ENCODE results near the gene TMEM185B.
"Not testable (repeated sequence)": the region's sequence is repeated elsewhere in the genome, so short reads cannot be mapped to it uniquely, and the experiment has no call there.

The TMEM185B gene

GRCh38 chr2:120244656-120245519 is 21.7 kb upstream of the TMEM185B start:
- Mint-ChIP-seq H3K4me1 (peaks cover 16% of the 10 kb centered on the region), H3K9me3 (peaks cover 15% of the 10 kb centered on the region), H3K27me3 (peaks cover 42% of the 10 kb centered on the region), H3K27ac (peak overlapping the region; percentile 45), H3K4me3 (no peak overlapping the region), H3K36me3 (peaks cover 2% of the 10 kb centered on the region)
- CTCF ChIA-PET, result no interaction called here
- no peak for DNase-seq

GRCh38 chr2:120243875-120244553 is 20.8 kb upstream of the TMEM185B start:
- H3K27ac Mint-ChIP-seq, result peak overlapping the region; percentile 45
- H3K27me3 Mint-ChIP-seq, result peaks cover 33% of the 10 kb centered on the region
- H3K4me1 Mint-ChIP-seq, result peaks cover 14% of the 10 kb centered on the region
- H3K4me3 Mint-ChIP-seq, result no peak overlapping the region
- DNase-seq, result no peak
- CTCF ChIA-PET, result no interaction called here
- H3K36me3 Mint-ChIP-seq, result peaks cover 2% of the 10 kb centered on the region
- peaks cover 15% of the 10 kb centered on the region for H3K9me3 Mint-ChIP-seq

DNA sequence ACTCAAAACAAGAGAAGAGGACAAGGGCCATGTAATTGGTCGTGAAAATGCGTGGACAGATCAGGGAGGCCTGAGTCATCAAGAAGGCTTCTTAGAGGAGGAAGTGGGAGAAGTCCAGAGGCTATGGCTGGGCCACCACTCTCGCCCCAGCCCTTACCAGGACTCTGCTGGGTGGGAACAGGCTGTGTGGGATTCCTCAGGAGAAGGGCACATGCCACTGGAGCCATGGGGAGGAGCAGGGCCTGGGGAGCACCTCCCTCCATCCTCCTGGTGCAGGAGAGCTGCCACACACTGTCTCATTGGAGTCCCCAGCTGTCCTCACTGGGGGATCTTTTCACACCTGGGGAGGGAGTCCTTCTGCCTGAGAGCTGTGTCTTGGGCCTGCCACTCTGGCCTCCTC is 20.0 kb upstream of the TMEM185B start:
- Mint-ChIP-seq H3K9me3 (peaks cover 15% of the 10 kb centered on the region), H3K4me1 (peaks cover 11% of the 10 kb centered on the region), H3K4me3 (no peak overlapping the region), H3K27me3 (peaks cover 25% of the 10 kb centered on the region), H3K36me3 (peaks cover 2% of the 10 kb centered on the region), H3K27ac (peak overlapping the region; percentile 34)
- CTCF ChIA-PET, result interaction anchor here (0.7 kb wide), 1 partner anchor 56 kb away, joined by 3 read pairs; no protein-coding TSS in a partner anchor
- DNase-seq, result no peak

- DNase-seq, result no peak
- H3K27me3 Mint-ChIP-seq, result peaks cover 18% of the 10 kb centered on the region
- H3K36me3 Mint-ChIP-seq, result peaks cover 2% of the 10 kb centered on the region
- peaks cover 6% of the 10 kb centered on the region for H3K4me1 Mint-ChIP-seq
- CTCF ChIA-PET, result no interaction called here
- peaks cover 15% of the 10 kb centered on the region for H3K9me3 Mint-ChIP-seq
- H3K4me3 Mint-ChIP-seq, result no peak overlapping the region
- H3K27ac Mint-ChIP-seq, result no peak overlapping the region
Measured at GRCh38 chr2:120241684-120242083, 18.5 kb upstream of the TMEM185B start.

- H3K9me3 Mint-ChIP-seq, result peaks cover 15% of the 10 kb centered on the region
- H3K27ac Mint-ChIP-seq, result peak overlapping the region; percentile 24
- DNase-seq, result no peak
- H3K36me3 Mint-ChIP-seq, result peaks cover 2% of the 10 kb centered on the region
- H3K4me3 Mint-ChIP-seq, result no peak overlapping the region
- CTCF ChIA-PET, result interaction anchor here (1.1 to 1.9 kb wide), 2 partner anchors 8 to 73 kb away, joined by 3 to 5 read pairs; no protein-coding TSS in a partner anchor
- peaks cover 6% of the 10 kb centered on the region for H3K4me1 Mint-ChIP-seq
- H3K27me3 Mint-ChIP-seq, result peaks cover 11% of the 10 kb centered on the region
Measured at GRCh38 chr2:120240901-120241429, 17.8 kb upstream of the TMEM185B start.

GRCh38 chr2:120239488-120240287 is 16.5 kb upstream of the TMEM185B start:
- no peak for DNase-seq
- Mint-ChIP-seq H3K27ac (no peak overlapping the region), H3K27me3 (peaks cover 11% of the 10 kb centered on the region), H3K9me3 (peaks cover 19% of the 10 kb centered on the region), H3K4me1 (peaks cover 12% of the 10 kb centered on the region), H3K4me3 (no peak overlapping the region), H3K36me3 (peaks cover 2% of the 10 kb centered on the region)
- CTCF ChIA-PET, result interaction anchor here (1.1 to 1.9 kb wide), 3 partner anchors 7 to 74 kb away, joined by 3 to 5 read pairs (median 3); no protein-coding TSS in a partner anchor

GRCh38 chr2:120238728-120239487 is 15.7 kb upstream of the TMEM185B start:
- H3K9me3 Mint-ChIP-seq, result peaks cover 14% of the 10 kb centered on the region

GRCh38 chr2:120237491-120237902 is 14.3 kb upstream of the TMEM185B start:
- no peaks in the 10 kb centered on the region for H3K36me3 Mint-ChIP-seq
- H3K27me3 Mint-ChIP-seq, result peaks cover 11% of the 10 kb centered on the region
- H3K9me3 Mint-ChIP-seq, result peaks cover 5% of the 10 kb centered on the region
- no peak overlapping the region for H3K4me3 Mint-ChIP-seq
- no peak for DNase-seq
- H3K27ac Mint-ChIP-seq, result no peak overlapping the region
- H3K4me1 Mint-ChIP-seq, result peaks cover 32% of the 10 kb centered on the region
- CTCF ChIA-PET, result no interaction called here

More at GRCh38 chr2:120238728-120239487, 15.7 kb upstream of the TMEM185B start:
- Mint-ChIP-seq H3K27ac (no peak overlapping the region), H3K4me1 (peaks cover 20% of the 10 kb centered on the region), H3K36me3 (no peaks in the 10 kb centered on the region), H3K4me3 (no peak overlapping the region), H3K27me3 (peaks cover 11% of the 10 kb centered on the region)
- CTCF ChIA-PET, result interaction anchor here (1.4 to 1.9 kb wide), 2 partner anchors 9 to 75 kb away, joined by 3 to 5 read pairs; no protein-coding TSS in a partner anchor
- DNase-seq, result no peak

DNA sequence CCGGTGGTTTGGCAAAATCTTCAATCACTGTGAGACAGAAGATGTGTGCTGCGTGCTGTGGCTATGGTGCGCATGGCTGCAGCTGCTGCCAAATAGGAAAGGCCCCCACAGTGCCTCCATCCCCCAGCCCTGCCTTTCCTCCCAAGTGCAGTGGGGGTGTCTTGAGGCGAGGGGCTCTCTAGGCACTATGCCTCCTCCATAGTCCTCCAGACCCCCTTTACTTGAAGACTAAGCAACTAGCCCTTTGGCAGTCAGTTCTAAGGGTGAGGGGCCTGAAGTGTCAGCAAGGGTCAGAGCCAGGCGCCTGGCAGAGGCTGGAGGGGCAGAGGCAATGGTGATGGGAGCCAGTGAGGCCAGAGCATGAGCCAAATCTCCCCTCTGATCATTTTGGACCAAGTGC is 13.6 kb upstream of the TMEM185B start:
- Mint-ChIP-seq H3K9me3 (peaks cover 5% of the 10 kb centered on the region), H3K4me3 (no peak overlapping the region)

GRCh38 chr2:120236316-120236715 is 13.1 kb upstream of the TMEM185B start:
- peaks cover 11% of the 10 kb centered on the region for H3K27me3 Mint-ChIP-seq
- DNase-seq, result no peak
- H3K4me3 Mint-ChIP-seq, result no peak overlapping the region
- CTCF ChIA-PET, result interaction anchor here (1.7 kb wide), 1 partner anchor 56 kb away, joined by 3 read pairs; no protein-coding TSS in a partner anchor
- H3K36me3 Mint-ChIP-seq, result peaks cover 5% of the 10 kb centered on the region
- H3K9me3 Mint-ChIP-seq, result peaks cover 5% of the 10 kb centered on the region
- H3K27ac Mint-ChIP-seq, result no peak overlapping the region
- peaks cover 34% of the 10 kb centered on the region for H3K4me1 Mint-ChIP-seq

More for the DNA sequence above, 13.6 kb upstream of the TMEM185B start:
- peaks cover 34% of the 10 kb centered on the region for H3K4me1 Mint-ChIP-seq
- no peak overlapping the region for H3K27ac Mint-ChIP-seq
- CTCF ChIA-PET, result interaction anchor here (1.7 kb wide), 1 partner anchor 56 kb away, joined by 3 read pairs; no protein-coding TSS in a partner anchor
- H3K36me3 Mint-ChIP-seq, result peaks cover 2% of the 10 kb centered on the region
- no peak for DNase-seq
- peaks cover 11% of the 10 kb centered on the region for H3K27me3 Mint-ChIP-seq

- H3K27ac Mint-ChIP-seq, result no peak overlapping the region
- peaks cover 38% of the 10 kb centered on the region for H3K4me1 Mint-ChIP-seq
- no peak for DNase-seq
- H3K27me3 Mint-ChIP-seq, result peaks cover 10% of the 10 kb centered on the region
- CTCF ChIA-PET, result interaction anchor here (1.7 kb wide), 1 partner anchor 57 kb away, joined by 3 read pairs; no protein-coding TSS in a partner anchor
- H3K4me3 Mint-ChIP-seq, result no peak overlapping the region
- peaks cover 11% of the 10 kb centered on the region for H3K36me3 Mint-ChIP-seq
- H3K9me3 Mint-ChIP-seq, result peaks cover 5% of the 10 kb centered on the region
Measured at GRCh38 chr2:120235681-120236080, 12.5 kb upstream of the TMEM185B start.

DNA sequence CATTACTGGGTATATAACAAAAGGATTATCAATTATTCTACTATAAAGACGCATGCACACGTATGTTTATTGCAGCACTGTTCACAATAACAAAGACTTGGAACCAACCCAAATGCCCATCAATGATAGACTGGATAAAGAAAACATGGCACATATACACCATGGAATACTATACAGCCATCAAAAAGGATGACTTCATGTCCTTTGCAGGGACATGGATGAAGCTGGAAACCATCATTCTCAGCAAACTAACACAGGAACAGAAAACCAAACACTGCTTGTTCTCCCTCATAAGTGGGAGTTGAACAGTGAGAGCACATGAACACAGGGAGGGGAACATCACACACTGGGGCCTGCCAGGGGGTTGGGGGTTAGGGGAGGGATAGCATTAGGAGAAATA is 12.0 kb upstream of the TMEM185B start:
- Mint-ChIP-seq H3K36me3 (peaks cover 15% of the 10 kb centered on the region), H3K4me1 (peaks cover 41% of the 10 kb centered on the region)
- DNase-seq, H3K4me3 Mint-ChIP-seq, H3K27ac Mint-ChIP-seq, H3K27me3 Mint-ChIP-seq, H3K9me3 Mint-ChIP-seq: not testable (repeated sequence)
- CTCF ChIA-PET, result interaction anchor here (1.7 kb wide), 1 partner anchor 57 kb away, joined by 3 read pairs; no protein-coding TSS in a partner anchor

DNA sequence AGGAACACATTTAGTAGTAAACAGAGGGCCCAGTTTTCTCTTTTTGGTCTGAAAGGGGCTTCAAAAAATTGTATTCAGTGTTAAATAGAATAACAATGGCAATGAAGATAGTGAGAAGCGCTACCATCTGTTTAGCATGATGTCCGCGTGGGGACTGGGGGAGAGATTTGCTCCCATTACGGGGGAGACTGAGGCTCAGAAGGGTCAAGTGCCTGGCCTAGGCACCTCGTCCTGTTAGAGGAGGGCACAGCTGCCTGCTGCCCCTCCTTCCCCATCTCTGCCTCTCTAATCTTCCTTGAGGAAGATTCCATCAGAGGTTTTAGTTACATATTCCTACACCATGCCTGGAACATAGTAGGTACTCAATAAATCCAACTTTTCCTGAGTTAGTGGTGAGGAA is 10.1 kb upstream of the TMEM185B start:
- peak overlapping the region; percentile 96 for H3K27ac Mint-ChIP-seq
- H3K4me1 Mint-ChIP-seq, result peaks cover 58% of the 10 kb centered on the region
- H3K4me3 Mint-ChIP-seq, result peak overlapping the region; percentile 97
- DNase-seq, result no peak
- peaks cover 5% of the 10 kb centered on the region for H3K9me3 Mint-ChIP-seq
- CTCF ChIA-PET, result interaction anchor here (2.7 to 7.7 kb wide), 2 partner anchors 57 to 80 kb away, joined by 11 to 68 read pairs; no protein-coding TSS in a partner anchor
- H3K27me3 Mint-ChIP-seq, result peaks cover 8% of the 10 kb centered on the region
- H3K36me3 Mint-ChIP-seq, result peaks cover 31% of the 10 kb centered on the region

Data from activated naive CD4-positive, alpha-beta T cell treated with anti-CD3 and anti-CD28 coated beads, Interleukin-2, amount 10 ng/mL, durations not matched to agents 7 days and 5 days (primary cell).